Activated CD4-positive, alpha-beta T cell treated with anti-CD3 and anti-CD28 coated beads for 36 hours (primary cell): Measurements from ENCODE around the gene TRMT44. TPM values are rescaled to one million over a fixed set of nuclear protein-coding genes. Genes with fewer than 3 reads are reported as not detected.

ENCODE experiments used
- ATAC-seq: fragments of 200-7000 bp; cut with Tn5 transposase; one replicate; pipeline ENCODE4 v1.10.0; 2021; ENCODE audit warnings: mild to moderate bottlenecking, moderate library complexity
- CTCF ChIA-PET: fragments of 350-600 bp; sonication (Branson Sonifier 250); formaldehyde crosslinking; loops from one replicate; lab custom pipeline; 2021; ENCODE audit warnings: antibody characterized with exemption; lab: Charles Lee
- POLR2A ChIA-PET: fragments of 350-600 bp; sonication (Branson Sonifier 250); formaldehyde crosslinking; loops from one replicate; lab custom pipeline; 2021; ENCODE audit warnings: antibody characterized with exemption, inconsistent platforms; lab: Charles Lee
- DNase-seq: peaks from one replicate; pipeline ENCODE4 v3.0.0-alpha.2; 2020
- H3K27ac Mint-ChIP-seq: one replicate; pipeline ENCODE4 v1.8.0; 2021; ENCODE audit warnings: mixed read lengths
- H3K27me3 Mint-ChIP-seq: one replicate; pipeline ENCODE4 v1.8.0; 2021; ENCODE audit warnings: mixed read lengths
- H3K36me3 Mint-ChIP-seq: one replicate; pipeline ENCODE4 v1.8.0; 2021; ENCODE audit warnings: low read depth, mixed read lengths
- H3K4me1 Mint-ChIP-seq: one replicate; pipeline ENCODE4 v1.8.0; 2021; ENCODE audit warnings: mixed read lengths
- H3K4me3 Mint-ChIP-seq: one replicate; pipeline ENCODE4 v1.8.0; 2021; ENCODE audit warnings: mild to moderate bottlenecking, moderate library complexity, mixed read lengths
- H3K9me3 Mint-ChIP-seq: one replicate; pipeline ENCODE4 v1.8.0; 2021; ENCODE audit warnings: low read depth, mixed read lengths
- intact Hi-C, 2 experiments: fragments of 100-400 bp; cut with DNase I in 1 of 2; cut with micrococcal nuclease in 1 of 2; formaldehyde crosslinking; loops; one replicate each; pipeline versions ENCODE4 v1.14.2 to v1.15.1; 2022 to 2024; cut with DNase I, micrococcal nuclease
- total RNA-seq, 2 experiments: library from RNA; stranded (reverse); gene quantifications; one replicate each; pipeline ENCODE4 v1.2.3, GENCODE V29; 2021

TRMT44 gene
- total RNA-seq, 2 experiments from 2014 or later, result 20.1 to 24.5 TPM

DNA sequence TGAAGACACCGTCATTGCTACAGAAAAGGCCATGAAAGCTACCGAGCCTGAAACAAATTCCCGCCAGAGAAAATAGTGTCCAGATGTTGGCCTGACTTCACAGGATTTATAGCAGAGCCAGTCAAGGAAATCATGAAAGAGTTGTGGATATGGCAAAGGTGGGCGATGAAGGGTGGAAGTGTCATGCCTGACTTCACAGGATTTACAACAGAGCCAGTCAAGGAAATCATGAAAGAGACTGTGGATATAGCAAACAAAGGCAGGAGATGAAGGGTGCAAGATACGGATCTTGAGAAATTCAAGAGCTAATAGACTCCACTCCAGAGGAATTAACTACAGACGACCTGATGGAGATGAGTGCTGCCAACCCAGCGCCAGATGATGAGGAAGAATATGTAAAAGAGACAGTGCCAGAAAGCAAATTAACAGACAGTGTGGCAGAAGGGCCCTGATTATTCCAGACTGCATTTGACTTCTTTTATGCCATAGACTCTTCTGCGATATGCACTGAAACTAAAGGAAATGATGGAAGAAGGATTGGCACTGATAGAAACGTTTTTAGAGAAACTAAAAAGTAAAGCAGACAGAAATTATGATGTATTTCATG, 17.2 kb downstream of the TRMT44 start:
- intact Hi-C loops, result no loop called here
- no peaks in the 10 kb centered on the region for H3K27me3 Mint-ChIP-seq
- H3K9me3 Mint-ChIP-seq, result no peaks in the 10 kb centered on the region
- peaks cover 33% of the 10 kb centered on the region for H3K36me3 Mint-ChIP-seq
- POLR2A ChIA-PET, result interaction anchor here (0.6 kb wide), 2 partner anchors 26 to 1549 kb away, joined by 3 to 4 read pairs; no protein-coding TSS in a partner anchor
- H3K27ac Mint-ChIP-seq, result peak overlapping the region; percentile 20
- ATAC-seq (no peak), DNase-seq (no peak)
- H3K4me3 Mint-ChIP-seq, result no peak overlapping the region
- CTCF ChIA-PET, result no interaction called here
- no peaks in the 10 kb centered on the region for H3K4me1 Mint-ChIP-seq

DNA sequence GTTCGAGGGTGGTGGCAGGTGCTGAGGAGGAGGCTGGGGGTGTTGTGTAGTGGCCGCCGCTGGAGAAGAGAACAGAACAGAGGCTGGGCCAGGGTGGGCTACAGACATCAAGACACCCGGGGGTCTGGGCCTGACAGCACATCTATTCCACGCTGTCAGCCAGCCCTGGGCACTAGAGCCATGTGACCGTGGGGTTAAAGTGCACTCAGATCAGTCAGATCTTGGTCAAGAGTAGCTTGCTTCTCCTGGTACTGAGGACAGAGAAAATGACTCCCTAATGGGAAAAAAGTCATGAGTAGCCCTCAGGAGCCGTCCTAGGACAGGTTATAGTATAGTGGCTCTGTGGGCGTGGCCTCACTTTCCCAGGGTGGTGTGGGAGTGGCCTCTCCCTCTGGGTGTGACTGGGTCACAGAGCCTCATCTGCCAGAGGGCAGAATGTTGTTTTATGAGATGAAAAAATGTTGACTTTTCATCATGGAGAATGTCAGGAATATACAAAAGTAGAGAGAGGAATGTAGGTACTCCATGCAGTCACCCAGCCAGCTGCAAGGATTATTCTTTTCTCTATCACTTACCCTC, 19.4 kb downstream of the TRMT44 start:
- ATAC-seq, result no peak
- intact Hi-C loops, result no loop called here
- H3K27me3 Mint-ChIP-seq, result no peaks in the 10 kb centered on the region
- no peak overlapping the region for H3K4me3 Mint-ChIP-seq
- H3K4me1 Mint-ChIP-seq, result no peaks in the 10 kb centered on the region
- no peak overlapping the region for H3K27ac Mint-ChIP-seq
- CTCF ChIA-PET, result no interaction called here
- no peaks in the 10 kb centered on the region for H3K9me3 Mint-ChIP-seq
- peaks cover 25% of the 10 kb centered on the region for H3K36me3 Mint-ChIP-seq
- POLR2A ChIA-PET, result no interaction called here
- DNase-seq, result no peak

DNA sequence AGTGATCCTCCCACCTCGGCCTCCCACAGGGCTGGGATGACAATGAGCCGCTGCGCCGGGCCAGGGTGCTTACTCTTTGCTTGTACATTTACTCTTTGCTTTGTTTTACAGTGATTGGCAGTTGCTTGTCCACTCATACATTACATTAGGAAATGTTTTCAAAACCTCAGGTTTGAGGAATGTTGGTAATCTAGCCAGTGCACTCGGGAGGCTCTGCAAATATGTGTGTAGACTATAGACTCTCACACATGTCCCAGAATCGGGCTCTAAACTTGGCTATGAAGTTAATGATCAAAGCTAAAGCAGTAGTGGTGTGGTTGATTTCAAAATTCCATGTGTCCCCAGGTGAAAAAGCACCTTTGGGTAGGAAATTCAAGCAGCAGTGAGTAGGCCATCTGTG, 20.5 kb downstream of the TRMT44 start:
- Mint-ChIP-seq H3K27ac (no peak overlapping the region), H3K4me1 (no peaks in the 10 kb centered on the region), H3K27me3 (no peaks in the 10 kb centered on the region), H3K4me3 (no peak overlapping the region), H3K9me3 (no peaks in the 10 kb centered on the region), H3K36me3 (peaks cover 27% of the 10 kb centered on the region)
- DNase-seq, result no peak
- intact Hi-C loops, result no loop called here
- ChIA-PET CTCF (no interaction called here), POLR2A (no interaction called here)
- ATAC-seq, result no peak

DNA sequence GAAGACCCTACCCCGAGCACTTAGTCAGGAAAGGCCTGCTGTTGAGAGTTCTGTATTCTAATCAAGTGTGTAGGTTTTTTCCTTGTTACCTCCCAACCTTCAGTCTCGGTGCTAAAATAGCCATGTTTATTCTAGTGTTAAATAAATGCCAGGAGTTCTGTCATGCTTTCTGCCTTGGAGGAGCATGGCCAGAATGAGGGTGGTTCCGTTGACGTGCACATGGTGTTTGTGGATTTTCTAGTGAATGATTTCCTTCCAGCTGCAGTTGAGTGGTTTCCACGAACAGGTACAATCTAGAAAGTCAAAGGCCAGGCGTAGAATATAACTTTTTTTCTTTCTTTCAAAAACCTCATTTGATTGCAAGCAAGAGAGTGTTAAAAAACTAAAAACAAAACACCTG, 21.0 kb downstream of the TRMT44 start:
- Mint-ChIP-seq H3K4me3 (no peak overlapping the region), H3K36me3 (peaks cover 24% of the 10 kb centered on the region), H3K4me1 (no peaks in the 10 kb centered on the region), H3K27me3 (no peaks in the 10 kb centered on the region), H3K9me3 (no peaks in the 10 kb centered on the region), H3K27ac (no peak overlapping the region)
- DNase-seq, result no peak
- no peak for ATAC-seq
- ChIA-PET CTCF (no interaction called here), POLR2A (no interaction called here)
- intact Hi-C loops, result no loop called here

DNA sequence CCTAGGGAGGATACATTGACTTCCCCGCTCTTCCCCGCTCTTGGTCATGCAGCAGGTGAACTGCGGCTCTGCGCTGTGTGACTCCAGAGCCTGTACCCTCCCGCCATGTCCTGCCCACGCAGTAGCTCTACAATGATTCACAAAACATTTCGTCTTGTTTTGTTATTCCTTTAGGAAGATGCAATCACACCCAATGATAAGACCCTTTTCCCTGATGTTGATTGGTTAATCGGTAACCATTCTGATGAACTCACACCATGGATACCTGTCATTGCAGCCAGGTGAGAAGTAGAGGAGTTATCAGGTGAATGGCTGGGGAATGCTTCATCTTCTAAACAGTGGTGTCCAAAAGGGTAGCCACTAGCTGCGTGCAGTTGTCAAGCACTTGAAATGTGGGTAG, 23.2 kb downstream of the TRMT44 start:
- H3K27me3 Mint-ChIP-seq, result no peaks in the 10 kb centered on the region
- intact Hi-C loops, result no loop called here
- H3K9me3 Mint-ChIP-seq, result no peaks in the 10 kb centered on the region
- POLR2A ChIA-PET, result no interaction called here
- H3K27ac Mint-ChIP-seq, result no peak overlapping the region
- CTCF ChIA-PET, result interaction anchor here (0.7 to 1.9 kb wide), 2 partner anchors 12 to 13 kb away, joined by 3 to 4 read pairs; no protein-coding TSS in a partner anchor
- no peak for ATAC-seq
- no peak for DNase-seq
- peaks cover 26% of the 10 kb centered on the region for H3K36me3 Mint-ChIP-seq
- H3K4me1 Mint-ChIP-seq, result no peaks in the 10 kb centered on the region
- no peak overlapping the region for H3K4me3 Mint-ChIP-seq

DNA sequence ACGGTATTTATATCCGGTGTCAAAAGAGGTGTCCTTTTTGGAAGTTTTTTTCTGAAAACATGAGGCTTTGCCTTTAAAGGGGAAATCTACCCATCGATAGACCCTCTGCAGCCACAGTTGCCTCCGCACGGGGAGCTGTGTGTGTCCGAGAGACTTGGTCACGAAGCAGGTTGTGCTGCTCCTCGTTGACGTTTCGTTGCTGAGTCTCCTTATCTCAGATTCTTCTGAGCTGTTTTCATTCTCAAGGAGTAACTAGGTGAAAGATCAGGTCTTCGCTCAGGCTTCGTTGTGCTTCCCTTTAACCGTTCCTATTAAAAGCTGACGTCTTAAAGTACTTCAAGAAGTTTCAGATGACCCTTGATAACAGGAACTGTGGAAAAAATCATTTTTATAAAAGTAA, 23.8 kb downstream of the TRMT44 start:
- no peak for DNase-seq
- CTCF ChIA-PET, result interaction anchor here (0.9 to 1.9 kb wide), 2 partner anchors 10 to 13 kb away, joined by 3 to 4 read pairs; no protein-coding TSS in a partner anchor
- H3K4me1 Mint-ChIP-seq, result no peaks in the 10 kb centered on the region
- intact Hi-C loops, result no loop called here
- H3K36me3 Mint-ChIP-seq, result peaks cover 32% of the 10 kb centered on the region
- no peak overlapping the region for H3K27ac Mint-ChIP-seq
- no peak for ATAC-seq
- H3K27me3 Mint-ChIP-seq, result no peaks in the 10 kb centered on the region
- H3K4me3 Mint-ChIP-seq, result no peak overlapping the region
- POLR2A ChIA-PET, result no interaction called here
- H3K9me3 Mint-ChIP-seq, result no peaks in the 10 kb centered on the region

DNA sequence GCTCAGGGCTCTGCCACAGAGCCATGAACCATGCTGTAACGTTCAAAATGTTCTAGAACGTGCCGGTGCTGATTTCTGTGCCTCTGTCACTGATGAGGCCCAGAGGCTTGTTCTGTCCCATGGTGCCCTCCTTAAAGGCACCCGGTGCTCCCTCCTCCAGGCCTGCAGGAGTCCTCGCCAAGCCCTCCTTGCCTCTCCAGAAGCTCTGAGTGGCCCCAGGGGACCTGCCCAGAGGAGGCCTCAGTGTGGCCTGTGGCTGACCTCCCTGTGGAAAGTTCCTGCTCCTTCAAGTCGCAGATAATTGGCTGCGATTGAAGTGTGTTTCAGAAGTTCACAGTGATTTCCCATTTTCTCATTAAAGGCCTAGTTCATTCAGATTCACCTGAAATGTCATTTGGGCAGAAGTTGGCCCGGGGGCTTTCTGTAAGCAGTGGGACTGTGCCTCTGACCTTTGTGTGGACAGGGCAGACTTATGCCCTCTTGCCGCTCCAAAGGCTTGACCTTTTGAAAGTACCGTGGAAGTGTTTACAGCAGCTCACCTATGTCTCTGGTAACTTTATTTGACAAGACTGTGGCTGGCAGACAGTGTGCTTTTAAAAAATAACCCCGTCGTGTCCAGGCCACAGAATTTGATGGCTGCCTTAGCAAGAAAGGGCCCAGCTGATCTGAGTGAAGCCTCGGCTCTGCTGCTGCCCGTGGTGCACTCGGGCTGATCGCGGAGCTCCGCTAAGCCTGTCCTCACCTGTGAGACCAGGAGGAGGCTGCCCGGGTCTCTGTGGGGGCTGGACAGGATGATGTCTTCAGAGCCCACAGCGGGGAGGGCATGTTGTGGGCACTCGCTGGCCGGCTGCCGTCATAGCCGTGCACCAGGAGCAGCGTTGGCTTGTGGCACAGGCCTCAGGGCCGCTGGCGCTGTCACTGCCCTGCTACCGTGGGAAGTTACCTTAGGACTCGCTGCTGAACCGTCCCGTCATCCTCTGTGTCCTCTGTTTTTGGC, 25.3 kb downstream of the TRMT44 start:
- no peaks in the 10 kb centered on the region for H3K9me3 Mint-ChIP-seq
- H3K4me3 Mint-ChIP-seq, result no peak overlapping the region
- intact Hi-C loops, result no loop called here
- POLR2A ChIA-PET, result no interaction called here
- CTCF ChIA-PET, result no interaction called here
- DNase-seq, result no peak
- H3K36me3 Mint-ChIP-seq, result peaks cover 33% of the 10 kb centered on the region
- no peak for ATAC-seq
- no peak overlapping the region for H3K27ac Mint-ChIP-seq
- H3K4me1 Mint-ChIP-seq, result no peaks in the 10 kb centered on the region
- H3K27me3 Mint-ChIP-seq, result no peaks in the 10 kb centered on the region

DNA sequence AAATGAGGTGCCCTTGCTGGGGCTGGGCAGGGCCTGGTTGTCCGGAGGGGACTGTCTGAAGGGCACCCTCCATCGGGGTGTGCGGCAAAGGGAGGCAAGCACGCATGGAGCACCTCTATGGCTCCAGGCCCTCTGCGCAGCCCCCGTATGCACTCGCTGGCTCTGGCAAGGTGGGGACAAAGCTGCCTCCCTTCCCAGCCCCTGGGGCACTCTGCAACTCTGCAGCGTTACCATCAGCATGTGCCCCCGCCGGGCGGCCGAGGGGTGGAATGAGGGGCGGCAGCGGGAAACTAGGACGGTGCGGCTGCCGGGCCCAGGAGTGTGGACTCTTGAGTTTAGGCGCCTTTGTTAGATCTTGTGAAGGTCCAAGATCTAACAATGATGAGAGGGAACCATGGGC, 26.4 kb downstream of the TRMT44 start:
- DNase-seq (no peak), ATAC-seq (no peak)
- ChIA-PET CTCF (interaction anchor here (0.5 to 1.3 kb wide), 2 partner anchors 80 to 110 kb away, joined by 3 read pairs; no protein-coding TSS in a partner anchor), POLR2A (no interaction called here)
- Mint-ChIP-seq H3K27ac (no peak overlapping the region), H3K4me3 (no peak overlapping the region), H3K4me1 (no peaks in the 10 kb centered on the region), H3K36me3 (peaks cover 33% of the 10 kb centered on the region), H3K9me3 (no peaks in the 10 kb centered on the region), H3K27me3 (no peaks in the 10 kb centered on the region)
- intact Hi-C loops, result no loop called here

DNA sequence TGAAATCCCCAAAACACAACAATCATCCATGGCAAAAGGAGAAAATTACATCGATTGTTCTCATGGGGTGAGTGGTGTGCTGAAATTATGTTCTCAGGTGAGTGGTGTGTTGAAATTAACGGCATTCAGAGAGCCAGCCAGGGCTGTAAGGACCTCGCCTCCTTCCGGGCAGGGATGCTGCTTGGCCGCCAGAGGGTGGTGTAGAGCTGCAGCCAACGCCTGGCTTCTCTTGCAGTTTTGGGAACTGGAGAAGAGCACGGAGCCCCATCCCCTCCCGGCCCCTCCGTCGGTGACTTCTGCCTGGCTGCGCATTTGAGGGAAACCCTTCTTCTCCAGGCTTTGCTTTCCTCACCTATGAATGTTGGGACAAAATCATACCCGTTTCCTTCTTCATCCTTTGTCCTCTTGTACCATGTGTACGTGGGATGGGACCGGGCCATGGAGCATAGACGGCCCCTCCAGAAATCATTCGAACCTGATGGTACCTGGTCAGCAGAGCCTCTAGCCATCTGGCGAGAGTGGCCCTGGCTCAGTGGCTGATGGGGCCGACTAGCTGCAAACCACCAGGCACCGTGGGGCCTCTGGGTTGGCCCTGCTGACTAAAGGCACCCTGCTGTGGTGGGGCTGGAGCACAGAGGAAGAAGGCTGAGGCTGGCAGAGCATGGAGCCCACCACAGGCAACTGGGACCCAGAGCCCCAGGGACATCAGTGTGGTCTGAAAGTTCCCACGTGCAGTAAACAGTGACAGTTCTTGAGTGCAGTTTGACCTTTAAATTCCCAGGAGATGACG, 28.4 kb downstream of the TRMT44 start:
- no peak overlapping the region for H3K4me3 Mint-ChIP-seq

DNA sequence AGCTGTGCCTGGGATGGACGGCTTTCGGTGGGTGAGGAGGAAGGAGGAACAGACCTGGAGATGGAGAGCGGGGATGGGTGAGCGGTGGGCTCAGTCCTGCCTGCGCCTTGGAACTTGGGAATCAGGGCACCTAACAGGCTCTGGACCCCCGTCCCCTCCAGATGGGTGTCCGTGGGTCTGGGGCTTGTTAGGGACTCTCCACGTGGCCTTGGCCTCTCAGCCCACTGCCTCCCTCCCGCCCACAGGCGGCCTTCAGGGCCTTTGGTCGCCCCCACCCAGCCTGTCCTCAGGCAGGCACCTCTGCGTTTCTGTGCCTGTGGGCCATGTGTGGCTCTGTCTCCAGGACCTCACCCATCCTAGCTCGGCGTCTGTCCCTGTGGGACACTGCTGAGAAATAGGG, 29.0 kb downstream of the TRMT44 start:
- ATAC-seq (no peak), DNase-seq (no peak)
- Mint-ChIP-seq H3K27me3 (no peaks in the 10 kb centered on the region), H3K9me3 (no peaks in the 10 kb centered on the region), H3K4me1 (no peaks in the 10 kb centered on the region), H3K27ac (no peak overlapping the region), H3K4me3 (no peak overlapping the region), H3K36me3 (peaks cover 29% of the 10 kb centered on the region)
- ChIA-PET CTCF (interaction anchor here (1.3 to 2.0 kb wide), 3 partner anchors 21 to 80 kb away, joined by 3 to 8 read pairs (median 4); no protein-coding TSS in a partner anchor), POLR2A (no interaction called here)
- intact Hi-C loops, result loop anchor here in 1 of 2 experiments (2.0 kb wide), 1 partner anchor 77 kb away; no protein-coding TSS in a partner anchor

More for the DNA sequence above, 28.4 kb downstream of the TRMT44 start:
- CTCF ChIA-PET, result interaction anchor here (0.7 to 2.0 kb wide), 13 partner anchors 10 to 840 kb away, joined by 3 to 9 read pairs (median 3); no protein-coding TSS in a partner anchor
- DNase-seq, result peak; percentile 80
- POLR2A ChIA-PET, result no interaction called here
- intact Hi-C loops, result loop anchor here (1.0 to 2.0 kb wide), 3 partner anchors 78 to 125 kb away; no protein-coding TSS in a partner anchor
- no peaks in the 10 kb centered on the region for H3K9me3 Mint-ChIP-seq
- H3K36me3 Mint-ChIP-seq, result peaks cover 29% of the 10 kb centered on the region
- H3K27me3 Mint-ChIP-seq, result no peaks in the 10 kb centered on the region
- no peak overlapping the region for H3K27ac Mint-ChIP-seq
- peak; percentile 91 for ATAC-seq
- no peaks in the 10 kb centered on the region for H3K4me1 Mint-ChIP-seq
